ENCODE measurements around the gene UBE2D2. TPM values are rescaled to one million over a fixed set of nuclear protein-coding genes. Genes with fewer than 3 reads are reported as not detected.

Gene UBE2D2
- total and polyA plus RNA-seq, 2 of the 13 experiments (the other 11 are each of a cell fraction or from before 2014, with no cell fraction given), result 79.1 to 109 TPM

DNA sequence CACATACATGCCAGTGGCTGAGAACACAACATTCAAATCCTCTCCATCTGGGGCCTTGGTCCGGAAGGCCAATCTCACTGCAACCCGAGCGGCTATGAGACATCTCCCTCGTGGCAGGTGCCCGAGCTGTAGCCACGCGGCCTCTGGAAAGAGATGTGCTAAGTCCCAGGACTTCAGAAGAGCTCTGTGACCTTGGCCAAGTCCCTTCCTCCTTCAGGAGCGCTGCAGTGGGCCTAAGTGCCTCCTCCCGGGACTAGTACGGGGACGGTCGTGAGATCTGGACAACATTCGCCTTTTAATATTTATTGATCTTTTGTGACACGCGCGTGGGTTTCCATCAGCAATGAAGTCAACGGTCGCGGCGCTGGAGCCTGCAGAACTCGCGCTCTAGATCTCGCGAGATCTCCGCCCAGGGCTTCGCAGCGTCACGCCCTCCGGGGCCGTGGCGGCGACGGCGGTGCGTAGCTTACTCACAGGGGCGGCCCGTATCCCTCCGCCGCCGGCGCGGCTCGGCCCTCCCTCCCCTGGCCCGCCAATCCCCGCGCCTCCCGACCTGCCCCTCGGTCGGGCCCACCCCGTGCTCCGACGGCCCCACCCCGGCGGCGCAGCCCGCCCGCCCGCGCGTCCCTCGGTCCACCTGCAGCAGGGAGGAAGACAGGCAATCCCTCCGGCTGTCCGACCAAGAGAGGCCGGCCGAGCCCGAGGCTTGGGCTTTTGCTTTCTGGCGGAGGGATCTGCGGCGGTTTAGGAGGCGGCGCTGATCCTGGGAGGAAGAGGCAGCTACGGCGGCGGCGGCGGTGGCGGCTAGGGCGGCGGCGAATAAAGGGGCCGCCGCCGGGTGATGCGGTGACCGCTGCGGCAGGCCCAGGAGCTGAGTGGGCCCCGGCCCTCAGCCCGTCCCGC, at the start of gene UBE2D2 (continued):
- TF ChIP-seq AHDC1 (CRISPR knock-in tag; IDR thresholded peaks at IDR 0.05; ENCODE audit: borderline replicate concordance) (no peak), NONO (IDR thresholded peaks at IDR 0.05) (no peak), NONO (CRISPR knock-in tag; conservative IDR thresholded peaks at IDR 0.05) (peak; percentile 90), BHLHE40 (IDR thresholded peaks at IDR 0.05; ENCODE audit: low read length) (0 out of 2 replicates have a peak, but pooled peaks have one; percentile 2), SMAD9 (CRISPR knock-in tag; IDR thresholded peaks at IDR 0.05) (no peak), ZBTB25 (CRISPR knock-in tag; IDR thresholded peaks at IDR 0.05) (peak; percentile 55; the same call in 1 of the 2 replicates), ZNF232 (CRISPR knock-in tag; IDR thresholded peaks at IDR 0.05; ENCODE audit: borderline replicate concordance) (no peak), ZNF317 (CRISPR knock-in tag; IDR thresholded peaks at IDR 0.05) (peak; percentile 68; the same call in 1 of the 2 replicates), ATF2 (CRISPR knock-in tag; IDR thresholded peaks at IDR 0.05) (no peak; the same call in none of the 2 replicates), TCF7L2 (IDR thresholded peaks at IDR 0.05; ENCODE audit: low read depth, low read length) (no peak), RXRA (CRISPR knock-in tag; IDR thresholded peaks at IDR 0.05) (no peak; the same call in 1 of the 2 replicates), ZNF121 (CRISPR knock-in tag; IDR thresholded peaks at IDR 0.05) (no peak), EED (CRISPR knock-in tag; IDR thresholded peaks at IDR 0.05) (no peak), ZNF749 (CRISPR knock-in tag; IDR thresholded peaks at IDR 0.05; ENCODE audit: borderline replicate concordance) (no peak; the same call in 1 of the 2 replicates), ZNF362 (CRISPR knock-in tag; IDR thresholded peaks at IDR 0.05; ENCODE audit: borderline replicate concordance) (no peak)
- TF ChIP-seq, protein P1, sequence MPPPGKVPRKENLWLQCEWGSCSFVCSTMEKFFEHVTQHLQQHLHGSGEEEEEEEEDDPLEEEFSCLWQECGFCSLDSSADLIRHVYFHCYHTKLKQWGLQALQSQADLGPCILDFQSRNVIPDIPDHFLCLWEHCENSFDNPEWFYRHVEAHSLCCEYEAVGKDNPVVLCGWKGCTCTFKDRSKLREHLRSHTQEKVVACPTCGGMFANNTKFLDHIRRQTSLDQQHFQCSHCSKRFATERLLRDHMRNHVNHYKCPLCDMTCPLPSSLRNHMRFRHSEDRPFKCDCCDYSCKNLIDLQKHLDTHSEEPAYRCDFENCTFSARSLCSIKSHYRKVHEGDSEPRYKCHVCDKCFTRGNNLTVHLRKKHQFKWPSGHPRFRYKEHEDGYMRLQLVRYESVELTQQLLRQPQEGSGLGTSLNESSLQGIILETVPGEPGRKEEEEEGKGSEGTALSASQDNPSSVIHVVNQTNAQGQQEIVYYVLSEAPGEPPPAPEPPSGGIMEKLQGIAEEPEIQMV (CRISPR knock-in tag; IDR thresholded peaks at IDR 0.05; ENCODE audit: low read depth), result no peak; the same call in 1 of the 2 replicates
